Measurements from ENCODE around the gene HSPA9. TPM values are rescaled to one million over a fixed set of nuclear protein-coding genes. Genes with fewer than 3 reads are reported as not detected.

The HSPA9 gene
- polyA plus RNA-seq, 1 donor from 2014 or later: 280 TPM

DNA sequence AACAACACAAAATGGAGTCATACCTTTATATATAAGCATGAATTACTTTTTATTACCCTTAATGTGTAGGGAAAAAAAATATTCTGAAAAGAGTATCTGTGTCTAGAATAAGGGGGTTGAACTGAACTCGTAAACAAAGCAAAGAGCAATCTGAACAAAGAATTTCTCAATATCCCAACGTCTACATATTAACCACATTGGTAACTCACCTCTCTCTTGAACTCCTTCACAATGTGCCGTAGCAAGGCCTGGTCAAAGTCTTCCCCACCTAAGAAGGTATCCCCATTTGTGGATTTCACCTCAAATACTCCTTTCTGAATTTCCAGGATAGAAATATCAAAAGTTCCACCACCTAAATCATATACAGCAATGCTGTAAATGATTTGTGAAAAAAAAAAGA is 8.4 kb downstream of the HSPA9 start (continued):
- TF ChIP-seq, protein P1, sequence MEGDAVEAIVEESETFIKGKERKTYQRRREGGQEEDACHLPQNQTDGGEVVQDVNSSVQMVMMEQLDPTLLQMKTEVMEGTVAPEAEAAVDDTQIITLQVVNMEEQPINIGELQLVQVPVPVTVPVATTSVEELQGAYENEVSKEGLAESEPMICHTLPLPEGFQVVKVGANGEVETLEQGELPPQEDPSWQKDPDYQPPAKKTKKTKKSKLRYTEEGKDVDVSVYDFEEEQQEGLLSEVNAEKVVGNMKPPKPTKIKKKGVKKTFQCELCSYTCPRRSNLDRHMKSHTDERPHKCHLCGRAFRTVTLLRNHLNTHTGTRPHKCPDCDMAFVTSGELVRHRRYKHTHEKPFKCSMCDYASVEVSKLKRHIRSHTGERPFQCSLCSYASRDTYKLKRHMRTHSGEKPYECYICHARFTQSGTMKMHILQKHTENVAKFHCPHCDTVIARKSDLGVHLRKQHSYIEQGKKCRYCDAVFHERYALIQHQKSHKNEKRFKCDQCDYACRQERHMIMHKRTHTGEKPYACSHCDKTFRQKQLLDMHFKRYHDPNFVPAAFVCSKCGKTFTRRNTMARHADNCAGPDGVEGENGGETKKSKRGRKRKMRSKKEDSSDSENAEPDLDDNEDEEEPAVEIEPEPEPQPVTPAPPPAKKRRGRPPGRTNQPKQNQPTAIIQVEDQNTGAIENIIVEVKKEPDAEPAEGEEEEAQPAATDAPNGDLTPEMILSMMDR (IDR thresholded peaks at IDR 0.05; ENCODE audit: poor library complexity, severe bottlenecking): no peak
- no peak for TF ChIP-seq MXI1 (conservative IDR thresholded peaks at IDR 0.05; ENCODE audit: poor library complexity, severe bottlenecking)

DNA sequence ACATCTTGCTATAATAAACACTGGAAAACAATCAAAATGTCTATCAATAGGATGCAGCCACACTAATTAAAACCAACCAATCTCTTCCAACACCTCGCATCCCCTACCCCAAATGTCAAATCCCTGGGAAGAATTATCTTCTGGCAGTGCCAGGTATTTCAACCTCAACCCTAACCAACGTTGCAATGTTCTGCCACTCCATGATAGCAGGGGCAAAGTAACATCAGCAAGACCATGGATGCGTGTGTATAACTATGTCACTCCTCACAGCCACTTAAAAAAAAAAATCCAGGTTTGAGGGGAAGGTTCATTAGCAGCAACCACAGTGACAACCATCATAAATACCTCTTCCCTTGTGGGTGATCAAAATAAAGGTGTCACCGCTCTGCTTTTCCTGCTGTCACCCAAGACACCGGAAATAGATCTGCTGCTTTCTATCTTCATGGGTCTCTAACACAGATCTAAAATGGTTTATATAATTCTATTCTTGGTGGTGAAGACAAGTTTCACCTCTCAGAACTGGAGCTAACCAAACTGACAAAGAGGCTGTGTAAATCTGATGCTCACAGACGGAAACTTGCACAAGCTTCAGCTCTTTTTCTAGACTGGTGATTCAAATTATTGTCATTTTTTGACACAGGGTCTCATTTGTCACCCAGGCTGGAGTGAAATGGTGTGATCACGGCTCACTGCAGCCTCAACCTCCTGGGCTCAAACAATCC is 9.9 kb downstream of the HSPA9 start:
- H3K36me3 ChIP-seq (ENCODE audit: insufficient read depth, low read length): peaks cover 4% of the 10 kb centered on the region
- H3K9me2 ChIP-seq (ENCODE audit: insufficient read depth, low read length): no peaks in the 10 kb centered on the region
- H3K4me2 ChIP-seq (ENCODE audit: low read length): no peak overlapping the region
- H3K27me3 ChIP-seq (ENCODE audit: insufficient read depth, low read depth, low read length): no peaks in the 10 kb centered on the region
- H3K27ac ChIP-seq (ENCODE audit: low read length): no peak overlapping the region
- H3K79me2 ChIP-seq (replicated peaks; ENCODE audit: insufficient read depth, low read length): peaks cover 10% of the 10 kb centered on the region
- no peak overlapping the region for H2AFZ ChIP-seq (ENCODE audit: low read depth, low read length)
- H3K9ac ChIP-seq (ENCODE audit: low read length): no peak overlapping the region
- no peaks in the 10 kb centered on the region for H4K20me1 ChIP-seq (ENCODE audit: insufficient read depth)
- H3K4me3 ChIP-seq (ENCODE audit: low read length): no peak overlapping the region
- H3F3A ChIP-seq (ENCODE audit: insufficient read depth, low read length, poor library complexity, severe bottlenecking): no peaks in the 10 kb centered on the region
- TF ChIP-seq SMC3 (conservative IDR thresholded peaks at IDR 0.05; ENCODE audit: poor library complexity) (no peak), MXI1 (conservative IDR thresholded peaks at IDR 0.05; ENCODE audit: poor library complexity, severe bottlenecking) (no peak), EP300 (conservative IDR thresholded peaks at IDR 0.05; ENCODE audit: poor library complexity, severe bottlenecking) (no peak), TAF1 (IDR thresholded peaks at IDR 0.05; ENCODE audit: low read depth) (no peak), POLR2AphosphoS5 (IDR thresholded peaks at IDR 0.05) (no peak), EZH2 (IDR thresholded peaks at IDR 0.05; ENCODE audit: borderline replicate concordance, insufficient read depth, low read length, poor library complexity, severe bottlenecking) (no peak)
- TF ChIP-seq, protein P2, sequence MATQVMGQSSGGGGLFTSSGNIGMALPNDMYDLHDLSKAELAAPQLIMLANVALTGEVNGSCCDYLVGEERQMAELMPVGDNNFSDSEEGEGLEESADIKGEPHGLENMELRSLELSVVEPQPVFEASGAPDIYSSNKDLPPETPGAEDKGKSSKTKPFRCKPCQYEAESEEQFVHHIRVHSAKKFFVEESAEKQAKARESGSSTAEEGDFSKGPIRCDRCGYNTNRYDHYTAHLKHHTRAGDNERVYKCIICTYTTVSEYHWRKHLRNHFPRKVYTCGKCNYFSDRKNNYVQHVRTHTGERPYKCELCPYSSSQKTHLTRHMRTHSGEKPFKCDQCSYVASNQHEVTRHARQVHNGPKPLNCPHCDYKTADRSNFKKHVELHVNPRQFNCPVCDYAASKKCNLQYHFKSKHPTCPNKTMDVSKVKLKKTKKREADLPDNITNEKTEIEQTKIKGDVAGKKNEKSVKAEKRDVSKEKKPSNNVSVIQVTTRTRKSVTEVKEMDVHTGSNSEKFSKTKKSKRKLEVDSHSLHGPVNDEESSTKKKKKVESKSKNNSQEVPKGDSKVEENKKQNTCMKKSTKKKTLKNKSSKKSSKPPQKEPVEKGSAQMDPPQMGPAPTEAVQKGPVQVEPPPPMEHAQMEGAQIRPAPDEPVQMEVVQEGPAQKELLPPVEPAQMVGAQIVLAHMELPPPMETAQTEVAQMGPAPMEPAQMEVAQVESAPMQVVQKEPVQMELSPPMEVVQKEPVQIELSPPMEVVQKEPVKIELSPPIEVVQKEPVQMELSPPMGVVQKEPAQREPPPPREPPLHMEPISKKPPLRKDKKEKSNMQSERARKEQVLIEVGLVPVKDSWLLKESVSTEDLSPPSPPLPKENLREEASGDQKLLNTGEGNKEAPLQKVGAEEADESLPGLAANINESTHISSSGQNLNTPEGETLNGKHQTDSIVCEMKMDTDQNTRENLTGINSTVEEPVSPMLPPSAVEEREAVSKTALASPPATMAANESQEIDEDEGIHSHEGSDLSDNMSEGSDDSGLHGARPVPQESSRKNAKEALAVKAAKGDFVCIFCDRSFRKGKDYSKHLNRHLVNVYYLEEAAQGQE (IDR thresholded peaks at IDR 0.05; ENCODE audit: borderline replicate concordance): no peak
- H3K9me3 ChIP-seq (ENCODE audit: low read length): no peaks in the 10 kb centered on the region

DNA sequence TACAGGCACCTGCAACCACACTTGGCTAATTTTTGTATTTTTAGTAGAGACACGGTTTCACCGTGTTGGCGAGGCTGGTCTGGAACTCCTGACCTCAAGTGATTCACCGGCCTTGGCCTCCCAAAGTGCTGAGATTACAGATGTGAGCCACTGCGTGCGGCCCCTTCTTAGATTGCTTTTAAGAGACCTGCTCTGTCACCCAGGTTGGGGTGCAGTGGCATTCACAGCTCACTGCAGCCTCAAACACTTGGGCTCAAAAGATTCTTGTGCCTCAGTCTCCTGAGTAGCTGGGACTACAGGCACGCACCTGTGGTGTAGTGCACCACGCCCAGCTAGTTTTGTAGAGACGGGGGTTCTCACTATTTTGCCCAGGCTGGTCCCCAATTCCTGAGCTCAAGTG is 11.0 kb downstream of the HSPA9 start:
- no peaks in the 10 kb centered on the region for H3K9me2 ChIP-seq (ENCODE audit: insufficient read depth, low read length)
- no peak overlapping the region for H3K9ac ChIP-seq (ENCODE audit: low read length)
- no peaks in the 10 kb centered on the region for H3K9me3 ChIP-seq (ENCODE audit: low read length)
- H3K36me3 ChIP-seq (ENCODE audit: insufficient read depth, low read length): peaks cover 4% of the 10 kb centered on the region
- no peak overlapping the region for H3K4me3 ChIP-seq (ENCODE audit: low read length)
- no peak overlapping the region for H2AFZ ChIP-seq (ENCODE audit: low read depth, low read length)
- H3K27ac ChIP-seq (ENCODE audit: low read length): no peak overlapping the region
- peaks cover 10% of the 10 kb centered on the region for H3K79me2 ChIP-seq (replicated peaks; ENCODE audit: insufficient read depth, low read length)
- no peaks in the 10 kb centered on the region for H4K20me1 ChIP-seq (ENCODE audit: insufficient read depth)
- H3F3A ChIP-seq (ENCODE audit: insufficient read depth, low read length, poor library complexity, severe bottlenecking): no peaks in the 10 kb centered on the region
- H3K27me3 ChIP-seq (ENCODE audit: insufficient read depth, low read depth, low read length): no peaks in the 10 kb centered on the region
- no peak for TF ChIP-seq POLR2AphosphoS5 (IDR thresholded peaks at IDR 0.05)
- TF ChIP-seq TAF1 (IDR thresholded peaks at IDR 0.05; ENCODE audit: low read depth): no peak
- TF ChIP-seq, protein P1 (IDR thresholded peaks at IDR 0.05; ENCODE audit: poor library complexity, severe bottlenecking): no peak
- TF ChIP-seq MXI1 (conservative IDR thresholded peaks at IDR 0.05; ENCODE audit: poor library complexity, severe bottlenecking): no peak
- TF ChIP-seq RAD21 (conservative IDR thresholded peaks at IDR 0.05): no peak
- TF ChIP-seq SMC3 (conservative IDR thresholded peaks at IDR 0.05; ENCODE audit: poor library complexity): no peak
- H3K4me2 ChIP-seq (ENCODE audit: low read length): no peak overlapping the region

Measured in neural cell (in vitro differentiated cells).